22Rv1 (cell line): Measurements from ENCODE around the gene CFAP54.

Experiments
- H3K27ac ChIP-seq: fragments of 450-650 bp; 2 replicates; pipeline ENCODE4 v1.5.1; 2017
- CTCF ChIP-seq: fragments of 450-650 bp; IDR thresholded peaks from 2 replicates; pipeline ENCODE4 v1.5.1; 2017; ENCODE audit warnings: mild to moderate bottlenecking
- ZFX ChIP-seq: fragments of 450-650 bp; IDR thresholded peaks from 2 replicates; pipeline ENCODE4 v1.6.1; 2017; ENCODE audit warnings: antibody characterized with exemption, borderline replicate concordance

Gene CFAP54

GRCh38 chr12:96465896-96466295 is 23.5 kb upstream of the CFAP54 start:
- no peak overlapping the region for H3K27ac ChIP-seq
- no peak for TF ChIP-seq CTCF
- no peak for TF ChIP-seq ZFX

GRCh38 chr12:96466939-96467751 is 22.2 kb upstream of the CFAP54 start:
- no peak overlapping the region for H3K27ac ChIP-seq

GRCh38 chr12:96471368-96472050 is 17.9 kb upstream of the CFAP54 start:
- no peak for TF ChIP-seq CTCF
- no peak for TF ChIP-seq ZFX
- H3K27ac ChIP-seq, result no peak overlapping the region

More at GRCh38 chr12:96466939-96467751, 22.2 kb upstream of the CFAP54 start:
- TF ChIP-seq ZFX (no peak), CTCF (no peak)

- TF ChIP-seq CTCF, result no peak
- TF ChIP-seq ZFX, result no peak
- H3K27ac ChIP-seq, result no peak overlapping the region
Observed at GRCh38 chr12:96472384-96472783, 17.0 kb upstream of the CFAP54 start.

- no peak overlapping the region for H3K27ac ChIP-seq
- no peak for TF ChIP-seq CTCF
- no peak for TF ChIP-seq ZFX
Observed at GRCh38 chr12:96473394-96474093, 15.8 kb upstream of the CFAP54 start.

GRCh38 chr12:96474206-96474605 is 15.2 kb upstream of the CFAP54 start:
- no peak for TF ChIP-seq ZFX
- no peak for TF ChIP-seq CTCF
- no peak overlapping the region for H3K27ac ChIP-seq
